GM23338 (cell line): ENCODE data around the gene GABPB1. TPM values are rescaled to one million over a fixed set of nuclear protein-coding genes. Genes with fewer than 3 reads are reported as not detected.

ENCODE experiments used
- ATAC-seq: fragments of 200-7000 bp; cut with Tn5 transposase; 3 replicates; pipeline ENCODE4 v1.9.1; 2020
- DNase-seq: peaks from one replicate; pipeline ENCODE4 v3.0.0-alpha.2; 2015; ENCODE audit warnings: low spot score
- H2AFZ ChIP-seq: fragments of 200-600 bp; sonication (generic); 2 replicates; pipeline ENCODE4 v1.8.0; 2016; ENCODE audit warnings: antibody characterized with exemption, mild to moderate bottlenecking, moderate library complexity
- H3F3A ChIP-seq: fragments of 200-600 bp; sonication (generic); replicated peaks from 2 replicates; pipeline ENCODE4 v1.8.0; 2017; ENCODE audit warnings: antibody characterized with exemption, mixed run types, low read depth
- H3K27ac ChIP-seq: fragments of 200-600 bp; sonication (generic); 2 replicates; pipeline ENCODE4 v1.6.1; 2016; ENCODE audit warnings: low read depth
- H3K27me3 ChIP-seq: fragments of 200-600 bp; sonication (generic); 2 replicates; pipeline ENCODE4 v1.8.0; 2016; ENCODE audit warnings: mild to moderate bottlenecking, mixed run types, moderate library complexity; ENCODE audit not compliant: insufficient read depth
- H3K36me3 ChIP-seq: fragments of 200-600 bp; sonication (generic); 2 replicates; pipeline ENCODE4 v1.8.0; 2016; ENCODE audit warnings: mild to moderate bottlenecking; ENCODE audit not compliant: insufficient read depth
- H3K4me1 ChIP-seq: fragments of 200-600 bp; sonication (generic); 2 replicates; pipeline ENCODE4 v1.8.0; 2016; ENCODE audit warnings: mild to moderate bottlenecking, moderate library complexity; ENCODE audit not compliant: insufficient read depth
- H3K4me2 ChIP-seq: fragments of 200-600 bp; sonication (generic); 2 replicates; pipeline ENCODE4 v1.7.1; 2017; ENCODE audit warnings: mixed run types
- H3K4me3 ChIP-seq: fragments of 200-600 bp; sonication (generic); 2 replicates; pipeline ENCODE4 v1.6.1; 2016; ENCODE audit warnings: mixed run types
- H3K79me2 ChIP-seq: fragments of 200-600 bp; sonication (generic); replicated peaks from 2 replicates; pipeline ENCODE4 v1.8.0; 2017; ENCODE audit warnings: mild to moderate bottlenecking; ENCODE audit not compliant: insufficient read depth
- H3K9me2 ChIP-seq: fragments of 200-600 bp; sonication (generic); 2 replicates; pipeline ENCODE4 v1.8.0; 2017; ENCODE audit not compliant: insufficient read depth
- H4K20me1 ChIP-seq: fragments of 200-600 bp; sonication (generic); replicated peaks from 2 replicates; pipeline ENCODE4 v1.8.0; 2017; ENCODE audit warnings: mild to moderate bottlenecking; ENCODE audit not compliant: insufficient read depth
- H3K27ac Mint-ChIP-seq: 2 replicates; pipeline ENCODE4 v1.8.0; 2020; ENCODE audit warnings: inconsistent platforms, mild to moderate bottlenecking, moderate library complexity, mixed read lengths
- H3K27me3 Mint-ChIP-seq: 3 replicates; pipeline ENCODE4 v1.8.0; 2022; ENCODE audit warnings: low read depth, mild to moderate bottlenecking, moderate library complexity, mixed read lengths, inconsistent platforms; ENCODE audit not compliant: insufficient read depth, poor library complexity
- H3K36me3 Mint-ChIP-seq: 3 replicates; pipeline ENCODE4 v1.8.0; 2021; ENCODE audit warnings: low read depth, mild to moderate bottlenecking, inconsistent platforms, moderate library complexity, mixed read lengths
- H3K4me1 Mint-ChIP-seq: 3 replicates; pipeline ENCODE4 v1.8.0; 2020; ENCODE audit warnings: mild to moderate bottlenecking, inconsistent platforms, mixed read lengths
- H3K4me3 Mint-ChIP-seq: 3 replicates; pipeline ENCODE4 v1.8.0; 2021; ENCODE audit warnings: moderate library complexity, mild to moderate bottlenecking, inconsistent platforms, mixed read lengths
- H3K9me3 Mint-ChIP-seq: 3 replicates; pipeline ENCODE4 v1.8.0; 2020; ENCODE audit warnings: moderate library complexity, mild to moderate bottlenecking, inconsistent platforms, mixed read lengths
- CREB1 ChIP-seq: fragments of 250-450 bp; sonication (Bioruptor Pico); IDR thresholded peaks from 2 replicates; pipeline ENCODE4 v1.5.0; 2020; ENCODE audit warnings: low read depth, mild to moderate bottlenecking, moderate library complexity
- CTCF ChIP-seq, 2 experiments: fragments of 200-600 bp in 1 of 2; sonication (generic) in 1 of 2; conservative IDR thresholded peaks; 2 replicates each; pipeline versions ENCODE4 v1.5.1 to v1.6.1; 2016 to 2017; ENCODE audit warnings: antibody characterized with exemption in 2 of 2, low read depth in 2 of 2, mild to moderate bottlenecking in 2 of 2, moderate library complexity in 1 of 2
- ETS1 ChIP-seq: IDR thresholded peaks from 2 replicates; pipeline ENCODE4 v1.6.1; 2016; ENCODE audit warnings: antibody characterized with exemption
- EZH2 ChIP-seq: fragments of 200-600 bp; sonication (generic); IDR thresholded peaks from one replicate; pipeline ENCODE4 v1.8.0; 2017; ENCODE audit warnings: antibody characterized with exemption, mild to moderate bottlenecking, low read depth; ENCODE audit not compliant: unreplicated experiment
- EZH2phosphoT487 ChIP-seq: fragments of 200-600 bp; sonication (generic); IDR thresholded peaks from one replicate; pipeline ENCODE4 v1.8.1; 2018; ENCODE audit warnings: antibody characterized with exemption; ENCODE audit not compliant: unreplicated experiment
- JUNB ChIP-seq: IDR thresholded peaks from one replicate; pipeline ENCODE4 v1.6.1; 2016; ENCODE audit warnings: antibody characterized with exemption; ENCODE audit not compliant: unreplicated experiment
- NANOG ChIP-seq: IDR thresholded peaks from 2 replicates; pipeline ENCODE4 v1.6.1; 2016; ENCODE audit warnings: antibody characterized with exemption, borderline replicate concordance
- REST ChIP-seq: IDR thresholded peaks from one replicate; pipeline ENCODE4 v1.6.1; 2018; ENCODE audit warnings: antibody characterized with exemption; ENCODE audit not compliant: unreplicated experiment
- STAT1 ChIP-seq: IDR thresholded peaks from one replicate; pipeline ENCODE4 v1.6.1; 2016; ENCODE audit warnings: antibody characterized with exemption; ENCODE audit not compliant: unreplicated experiment
- ZNF114 ChIP-seq: fragments of 250-450 bp; sonication (Bioruptor Pico); IDR thresholded peaks from 2 replicates; pipeline ENCODE4 v1.5.0; 2020; ENCODE audit warnings: mild to moderate bottlenecking, moderate library complexity
- polyA plus RNA-seq: library from polyadenylated mRNA; unstranded; fragments of >200 nt; fragmentation: Nextera tagmentation; extraction: Ambion mirVana; gene quantifications from 2 replicates; pipeline ENCODE4 v1.2.1, GENCODE V29; 2016
- total RNA-seq: library from RNA; depleted of rRNA; stranded (reverse); fragments of >200 nt; shearing (Covaris generic); gene quantifications from 2 replicates; pipeline ENCODE4 v1.2.3, GENCODE V29; 2014

GABPB1 gene
- total and polyA plus RNA-seq, 2 experiments from 2014 or later = 34.4 to 53.9 TPM

GRCh38 chr15:50247819-50248655 is 107.0 kb downstream of the GABPB1 start:
- peaks cover 6% of the 10 kb centered on the region; the same call in 1 of the 2 replicates for H3K9me2 ChIP-seq
- H3K27me3 ChIP-seq = no peaks in the 10 kb centered on the region
- no peak for DNase-seq
- ATAC-seq = no peak; the same call in 2 of the 3 replicates
- H3K36me3 Mint-ChIP-seq = no peaks in the 10 kb centered on the region
- no peaks in the 10 kb centered on the region for H4K20me1 ChIP-seq
- no peak overlapping the region for H3K27ac Mint-ChIP-seq
- no peak overlapping the region for H3K27ac ChIP-seq
- H3K27me3 Mint-ChIP-seq = peaks cover 3% of the 10 kb centered on the region
- H3K4me1 Mint-ChIP-seq = no peaks in the 10 kb centered on the region
- H3K4me3 ChIP-seq = no peak overlapping the region
- no peak overlapping the region for H3K4me3 Mint-ChIP-seq
- no peaks in the 10 kb centered on the region for H3K4me1 ChIP-seq
- no peak overlapping the region for H3K4me2 ChIP-seq
- no peak overlapping the region for H2AFZ ChIP-seq
- no peaks in the 10 kb centered on the region for H3K36me3 ChIP-seq
- no peaks in the 10 kb centered on the region for H3K79me2 ChIP-seq
- TF ChIP-seq CREB1 (CRISPR knock-in tag) (no peak), ZNF114 (no peak), STAT1 (no peak), CTCF (conservative IDR thresholded peaks at IDR 0.05; ENCODE audit: low read depth in 2 of 2) (no peak), EZH2 (no peak), EZH2phosphoT487 (no peak), ETS1 (no peak), JUNB (no peak), NANOG (no peak), REST (no peak)
- H3F3A ChIP-seq = no peaks in the 10 kb centered on the region
- no peaks in the 10 kb centered on the region for H3K9me3 Mint-ChIP-seq
